Limb (tissue), 2 donors: Measurements from ENCODE around the gene TMEM220.

Experiments
- DNase-seq, 2 donors: peaks; one replicate each; pipeline ENCODE4 v3.0.0-alpha.2; 2016; ENCODE audit errors: extremely low spot score in 2 of 2

TMEM220 gene

DNA sequence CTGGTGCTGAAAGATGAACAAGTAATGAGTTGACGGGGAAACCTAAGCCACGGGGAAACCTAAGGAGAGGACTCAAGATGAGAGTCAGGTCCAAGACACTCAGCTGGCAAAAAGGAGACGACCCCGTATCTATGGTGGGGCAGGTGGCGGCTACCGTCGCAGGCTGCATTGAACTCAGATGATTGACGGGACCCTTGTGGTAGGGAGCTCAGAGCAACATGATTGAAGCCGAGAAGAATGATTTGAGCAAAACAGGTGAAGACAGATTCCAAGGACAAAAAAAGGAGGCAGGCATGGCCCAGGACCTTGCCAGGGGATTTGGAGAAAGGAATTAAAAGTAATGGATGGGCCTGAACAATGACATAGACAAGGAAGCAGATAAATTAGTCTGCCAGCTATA, 65.3 kb downstream of the TMEM220 start:
- no peak for DNase-seq
